Posterior vena cava (tissue), 2 donors: Measurements from ENCODE around the gene RBP2. TPM values are rescaled to one million over a fixed set of nuclear protein-coding genes. Genes with fewer than 3 reads are reported as not detected.

Experiments used
- DNase-seq: peaks from one replicate; pipeline ENCODE4 v3.0.0-alpha.2; 2020; ENCODE audit warnings: low spot score
- intact Hi-C, 2 donors: fragments of 100-400 bp; cut with DNase I; formaldehyde crosslinking; loops; one replicate each; pipeline versions ENCODE4 v1.14.1 to v1.14.2; 2022 to 2023
- total RNA-seq, 2 donors: library from RNA; stranded (reverse); fragmentation: NEBNext Ultra II Directional; extraction: Animal tissue kit (Norgen Biotek cat#: 25700); gene quantifications; one replicate each; pipeline ENCODE4 v1.2.1, GENCODE V29; 2021
- donor health status: DM: yes; HTN: yes; CAD: no.
- donor health status: DM: yes; HTN: yes; CAD: no.

RBP2 gene
- total RNA-seq, 2 donors from 2014 or later = 1.1 TPM; not detected in 1

DNA sequence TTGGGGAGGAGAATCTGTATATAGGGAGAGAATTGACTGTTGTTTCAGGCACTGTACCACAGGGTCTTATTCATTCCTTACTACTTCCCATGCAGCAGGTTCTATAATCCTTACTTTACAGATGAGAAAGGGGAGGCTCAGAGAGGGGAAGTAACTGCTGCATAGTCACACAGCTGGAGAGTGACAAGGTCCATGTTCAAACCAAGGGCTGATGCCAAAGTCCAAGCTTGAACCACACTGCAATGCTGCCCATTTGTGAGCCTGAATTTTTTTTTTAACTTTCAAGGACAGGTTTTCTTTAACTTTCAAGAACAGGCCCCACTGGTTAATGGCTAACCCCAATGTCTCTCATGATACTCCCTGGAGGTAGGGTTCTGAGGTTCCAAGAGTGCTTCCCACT lies 26.2 kb downstream of the RBP2 start:
- no peak for DNase-seq
- intact Hi-C loops = no loop called here

DNA sequence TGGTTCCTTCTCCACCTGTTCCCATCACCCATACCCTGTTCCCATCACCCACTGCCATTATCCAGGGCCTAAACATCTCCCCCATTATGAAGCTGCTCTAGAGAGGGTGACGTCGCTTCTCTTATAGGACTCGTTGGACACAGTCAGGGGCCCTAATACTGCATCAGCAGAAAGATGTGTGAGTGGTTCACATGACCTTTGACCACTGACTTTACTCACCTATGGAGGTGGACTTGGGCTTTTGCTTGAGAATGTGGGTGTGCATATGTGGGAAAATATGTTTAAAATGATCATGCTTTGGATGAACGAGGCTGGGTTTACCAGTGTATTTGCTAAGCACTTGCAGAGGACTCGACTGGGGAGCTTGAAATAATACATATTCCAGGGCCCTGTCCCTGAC lies 26.8 kb downstream of the RBP2 start:
- DNase-seq = no peak
- intact Hi-C loops = no loop called here

DNA sequence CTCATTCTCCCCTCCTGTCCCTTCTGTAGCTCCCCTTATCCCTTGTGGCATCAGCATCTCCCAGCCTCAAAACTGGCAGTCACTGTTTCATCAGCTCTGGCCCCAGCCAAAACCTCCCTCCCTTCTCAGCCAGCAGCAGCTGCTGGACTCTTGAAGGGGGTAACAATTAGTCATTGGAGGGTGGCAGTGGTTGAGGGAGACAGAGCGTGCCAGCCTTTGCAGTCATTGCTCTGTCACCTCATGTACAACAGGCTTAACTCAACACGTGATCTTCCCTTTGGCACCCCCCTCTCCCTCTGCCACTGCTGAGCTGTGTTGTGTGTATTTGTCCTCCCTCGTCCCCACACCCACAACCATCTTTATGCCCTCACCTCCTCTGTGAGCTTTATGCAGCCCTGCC lies 28.2 kb downstream of the RBP2 start:
- intact Hi-C loops = no loop called here

DNA sequence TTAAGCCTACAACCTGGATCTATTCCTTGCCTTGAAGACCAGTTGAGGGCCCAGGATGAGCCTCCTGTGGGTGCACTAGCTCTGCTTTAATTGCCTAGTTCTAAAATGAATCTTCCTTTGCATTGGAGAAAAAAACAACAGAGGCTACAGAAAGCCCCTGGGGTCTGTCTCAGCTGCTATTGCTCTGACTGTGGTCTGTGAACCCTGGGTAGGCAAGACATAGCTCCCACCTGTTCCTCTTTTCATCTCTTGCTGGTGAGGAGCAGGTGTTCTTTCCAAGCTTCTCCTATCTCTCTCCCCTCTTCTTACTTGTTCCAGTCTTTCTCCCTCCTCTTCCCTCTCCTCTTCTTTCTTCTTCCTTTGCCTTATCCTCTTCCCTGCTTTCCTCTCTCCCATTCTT lies 28.8 kb downstream of the RBP2 start:
- intact Hi-C loops = no loop called here

More for the DNA sequence above, 28.2 kb downstream of the RBP2 start:
- no peak for DNase-seq

DNA sequence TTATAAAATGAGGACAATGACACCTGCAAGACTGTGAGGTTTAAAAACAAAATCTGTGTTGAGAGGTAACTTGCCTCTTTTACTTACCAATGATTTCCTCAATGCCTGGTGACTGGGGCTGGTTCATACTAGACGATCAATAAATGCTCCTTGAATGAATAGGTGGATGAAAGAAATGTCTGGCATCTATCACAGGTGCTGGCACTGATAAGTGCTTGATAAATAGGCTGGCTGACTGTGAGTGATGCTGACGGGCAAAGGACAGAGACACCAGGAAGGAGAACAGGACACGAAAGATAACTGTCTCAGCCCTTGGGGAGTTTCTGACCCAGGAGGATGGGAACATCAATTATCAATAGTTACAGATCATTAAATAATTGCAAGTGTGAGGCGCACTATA lies 31.9 kb downstream of the RBP2 start:
- no peak for DNase-seq
- intact Hi-C loops = no loop called here

More for the DNA sequence above, 28.8 kb downstream of the RBP2 start:
- no peak for DNase-seq

- DNase-seq = no peak
These were observed 33.1 kb downstream of the RBP2 start for GRCh38 chr3:139443186-139443585.

GRCh38 chr3:139441656-139442055 lies 34.7 kb downstream of the RBP2 start:
- DNase-seq = no peak
- intact Hi-C loops = loop anchor here in 1 of 2 donors (2.0 kb wide), 1 partner anchor 161 kb away; no protein-coding TSS in a partner anchor

More at GRCh38 chr3:139443186-139443585, 33.1 kb downstream of the RBP2 start:
- intact Hi-C loops = loop anchor here in 1 of 2 donors (2.0 kb wide), 1 partner anchor 162 kb away; no protein-coding TSS in a partner anchor

DNA sequence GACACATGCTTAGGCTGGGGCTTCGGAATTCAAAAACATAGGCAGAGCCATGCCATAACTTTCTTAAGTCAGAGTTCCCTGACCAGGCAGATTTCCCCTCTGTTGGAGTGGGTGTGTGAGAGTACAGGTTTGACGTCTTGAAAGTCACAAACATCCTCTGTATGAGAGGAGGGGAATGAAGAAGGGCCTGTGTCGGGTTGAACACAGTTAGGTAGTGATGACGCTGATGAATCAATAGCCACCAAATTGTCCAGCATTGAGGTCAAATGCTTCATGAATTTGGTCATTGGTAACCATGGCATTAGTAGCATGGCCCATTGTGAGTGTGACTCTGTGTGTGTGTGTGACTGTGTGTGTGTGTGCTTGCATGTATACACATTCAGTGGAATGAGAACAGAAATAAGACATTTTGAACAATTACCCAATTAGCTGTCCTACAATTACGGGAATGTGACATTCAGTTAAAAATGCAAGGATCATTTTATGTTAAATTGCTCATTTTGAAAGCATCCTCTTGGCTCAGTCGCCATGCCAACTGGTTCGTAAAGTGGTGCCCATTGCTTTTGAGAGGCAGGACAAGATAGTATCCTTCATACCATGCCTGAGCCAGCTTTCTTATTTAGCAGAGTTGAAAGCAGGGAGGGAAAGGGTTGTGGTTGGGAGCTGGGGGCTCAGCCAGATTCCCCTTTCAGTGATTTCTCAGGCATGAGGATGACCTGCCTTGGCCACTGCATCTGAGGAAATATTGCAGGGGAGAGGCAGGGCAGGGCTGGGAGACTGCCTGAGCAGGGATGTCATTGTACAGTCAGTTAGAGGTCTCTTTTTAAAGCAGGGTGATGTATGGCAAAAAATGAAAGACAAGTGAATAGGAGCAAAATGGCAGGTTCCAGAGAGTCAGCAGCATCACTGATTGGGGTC lies 35.4 kb downstream of the RBP2 start:
- intact Hi-C loops = no loop called here
- DNase-seq = no peak

DNA sequence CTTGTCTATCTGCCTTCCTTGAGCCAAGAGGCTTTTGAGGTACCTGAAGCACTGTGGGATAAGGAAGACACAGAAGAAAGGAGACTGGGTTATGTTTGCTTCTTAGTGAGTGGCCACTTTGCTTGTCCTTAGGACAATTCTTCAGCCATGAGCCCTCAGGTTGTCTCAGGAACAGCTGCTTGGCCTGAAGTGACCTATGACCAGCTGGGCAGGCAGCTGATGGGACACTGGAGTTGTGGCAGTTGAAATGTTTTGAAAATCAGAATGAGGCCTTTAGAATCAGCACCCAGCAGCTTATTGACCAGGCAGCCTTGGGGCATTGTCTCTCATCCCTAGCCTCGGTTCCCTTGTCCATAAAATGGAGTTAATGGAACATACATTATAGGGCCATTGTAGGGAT lies 37.0 kb downstream of the RBP2 start:
- intact Hi-C loops = loop anchor here in 1 of 2 donors (10.0 kb wide), 1 partner anchor 1436 kb away; no protein-coding TSS in a partner anchor
- no peak for DNase-seq

GRCh38 chr3:139434764-139435307 lies 41.5 kb downstream of the RBP2 start:
- intact Hi-C loops = loop anchor here in 1 of 2 donors (10.0 kb wide), 1 partner anchor 1440 kb away; no protein-coding TSS in a partner anchor
- no peak for DNase-seq

DNA sequence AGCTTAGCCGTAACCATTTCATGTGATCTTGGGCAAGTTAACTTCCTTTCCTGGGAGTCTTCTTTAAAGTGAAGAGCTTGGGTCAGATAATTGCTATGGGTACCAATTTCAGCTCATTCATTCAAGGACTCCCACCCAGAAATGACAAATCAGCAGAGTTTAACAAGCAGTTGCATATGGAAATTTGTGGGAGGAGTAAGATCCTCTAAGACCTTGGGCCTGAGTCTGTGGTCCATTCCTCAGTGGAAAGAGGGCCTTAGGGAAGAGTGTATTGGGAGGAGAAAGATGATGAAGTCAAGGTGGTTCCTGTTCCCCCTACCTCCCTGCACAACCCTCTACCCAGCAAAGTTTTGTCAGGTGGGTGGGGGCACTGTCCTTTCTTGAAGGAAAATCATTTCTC lies 42.1 kb downstream of the RBP2 start:
- intact Hi-C loops = loop anchor here in 1 of 2 donors (10.0 kb wide), 1 partner anchor 1441 kb away; no protein-coding TSS in a partner anchor
- DNase-seq = no peak

GRCh38 chr3:139433089-139433488 lies 43.2 kb downstream of the RBP2 start:
- intact Hi-C loops = loop anchor here in 1 of 2 donors (10.0 kb wide), 1 partner anchor 1442 kb away; no protein-coding TSS in a partner anchor
- no peak for DNase-seq

DNA sequence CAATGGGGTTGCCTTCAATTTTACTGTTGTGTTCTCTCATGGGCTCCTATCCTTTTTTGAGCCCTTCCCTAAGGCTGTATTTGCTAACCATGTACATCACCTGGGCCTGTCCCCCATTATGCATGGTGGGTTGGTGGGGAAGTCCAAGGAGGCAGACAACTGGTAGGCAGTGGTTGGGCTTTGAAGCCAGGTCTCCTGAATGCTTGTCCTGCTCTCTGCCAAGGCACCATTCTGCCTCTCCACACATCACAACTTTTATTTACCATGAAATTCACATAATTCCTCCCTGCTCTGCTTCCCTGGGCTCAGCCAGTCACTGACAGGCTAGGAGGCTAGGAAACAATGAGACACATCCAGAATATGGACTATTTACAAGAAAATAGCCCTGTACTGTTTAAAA lies 45.8 kb downstream of the RBP2 start:
- intact Hi-C loops = loop anchor here in 1 of 2 donors (10.0 kb wide), 1 partner anchor 1444 kb away; no protein-coding TSS in a partner anchor
- DNase-seq = no peak

- intact Hi-C loops = loop anchor here (5.0 kb wide), 1 partner anchor 135 kb away; no protein-coding TSS in a partner anchor
- DNase-seq = no peak
These were observed 48.8 kb downstream of the RBP2 start for GRCh38 chr3:139427283-139428060.

- intact Hi-C loops = loop anchor here (5.0 kb wide), 1 partner anchor 136 kb away; no protein-coding TSS in a partner anchor
- no peak for DNase-seq
These were observed 50.4 kb downstream of the RBP2 start for GRCh38 chr3:139425745-139426400.

DNA sequence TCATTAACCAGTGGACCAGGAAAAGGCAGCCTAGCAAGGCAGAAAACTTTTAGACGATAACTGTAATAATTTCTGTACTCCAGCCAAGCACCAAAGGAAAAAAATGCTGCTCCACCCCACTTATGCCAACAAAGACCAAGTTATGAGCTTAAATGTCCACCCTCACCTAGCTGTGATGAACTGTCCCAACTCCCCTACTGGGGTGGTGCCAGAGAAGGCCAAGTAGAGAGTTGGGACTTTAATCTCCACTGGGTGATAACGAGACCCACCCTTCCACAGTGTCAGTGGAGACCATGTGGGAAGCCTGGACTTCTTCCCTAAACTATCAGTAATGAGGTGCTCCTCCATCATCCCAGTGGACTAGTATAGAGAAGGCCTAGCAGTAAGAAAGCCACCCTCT lies 53.1 kb downstream of the RBP2 start:
- intact Hi-C loops = no loop called here
- DNase-seq = no peak

- no peak for DNase-seq
- intact Hi-C loops = no loop called here
These were observed 54.9 kb downstream of the RBP2 start for GRCh38 chr3:139421460-139421859.

- intact Hi-C loops = no loop called here
- no peak for DNase-seq
These were observed 55.3 kb downstream of the RBP2 start for GRCh38 chr3:139421040-139421439.

DNA sequence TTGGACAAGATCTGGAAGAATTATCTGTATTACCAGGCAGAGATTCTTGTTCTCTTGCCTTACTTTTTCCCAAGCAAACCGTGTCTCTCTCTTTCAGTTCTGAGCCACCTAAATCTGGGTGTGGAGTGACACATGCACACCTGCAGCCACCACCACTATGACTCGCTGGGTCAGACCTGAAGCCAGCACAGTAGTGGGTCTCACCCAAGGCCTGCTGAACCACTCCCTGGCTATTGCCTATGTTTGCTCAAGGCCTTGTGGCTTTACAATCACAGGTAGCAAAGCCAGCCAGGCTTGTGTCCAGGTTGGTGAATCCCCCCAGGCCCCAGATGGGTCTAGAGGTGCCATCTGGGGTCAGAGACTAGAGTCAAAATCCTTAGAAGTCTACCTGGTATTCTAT lies 58.2 kb downstream of the RBP2 start:
- intact Hi-C loops = no loop called here
- no peak for DNase-seq
